ENCODE data around the gene SLC35F1.

The SLC35F1 gene

DNA sequence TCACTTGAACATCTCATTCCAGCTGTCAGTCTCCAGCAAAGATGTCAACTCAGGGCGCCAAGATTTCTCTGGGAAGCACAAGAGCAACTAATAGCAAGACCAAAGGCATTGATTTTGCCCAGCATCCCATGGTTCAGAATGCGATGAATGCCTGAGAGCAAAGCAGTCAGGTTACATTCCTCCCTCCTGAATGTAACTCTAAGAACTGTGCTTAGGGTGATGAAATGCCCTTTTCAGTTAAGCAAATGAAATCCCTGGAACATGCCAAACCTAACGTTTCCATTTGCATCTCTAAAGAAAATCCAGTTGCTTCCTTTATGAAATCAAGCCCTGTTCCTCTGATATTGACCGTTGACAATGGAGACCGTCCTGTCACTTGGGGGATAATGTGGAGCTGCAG, 417.1 kb downstream of the SLC35F1 start:
- Mint-ChIP-seq H3K27me3 (peaks cover 31% of the 10 kb centered on the region), H3K36me3 (ENCODE audit: insufficient read depth) (no peaks in the 10 kb centered on the region), H3K4me3 (no peak overlapping the region), H3K4me1 (no peaks in the 10 kb centered on the region), H3K27ac (ENCODE audit: low read depth) (no peak overlapping the region), H3K9me3 (no peaks in the 10 kb centered on the region)
- no peak for DNase-seq (ENCODE audit: low spot score in 2 of 2)
- no peak for ATAC-seq (replicated peaks; ENCODE audit: extremely low read depth, poor library complexity, severe bottlenecking)

- H3K9me3 Mint-ChIP-seq = no peaks in the 10 kb centered on the region
- H3K27ac Mint-ChIP-seq (ENCODE audit: low read depth) = no peak overlapping the region
- no peaks in the 10 kb centered on the region for H3K4me1 Mint-ChIP-seq
- H3K27me3 Mint-ChIP-seq = peaks cover 31% of the 10 kb centered on the region
- no peak overlapping the region for H3K4me3 Mint-ChIP-seq
- DNase-seq (ENCODE audit: low spot score in 2 of 2) (no peak), ATAC-seq (replicated peaks; ENCODE audit: extremely low read depth, poor library complexity, severe bottlenecking) (no peak)
- no peaks in the 10 kb centered on the region for H3K36me3 Mint-ChIP-seq (ENCODE audit: insufficient read depth)
Observed at GRCh38 chr6:118325220-118325860, 418.3 kb downstream of the SLC35F1 start.

GRCh38 chr6:118326712-118327111, 419.6 kb downstream of the SLC35F1 start:
- H3K36me3 Mint-ChIP-seq (ENCODE audit: insufficient read depth) = no peaks in the 10 kb centered on the region
- DNase-seq (ENCODE audit: low spot score in 2 of 2) = no peak
- no peaks in the 10 kb centered on the region for H3K4me1 Mint-ChIP-seq
- no peak overlapping the region for H3K4me3 Mint-ChIP-seq
- no peak for ATAC-seq (replicated peaks; ENCODE audit: extremely low read depth, poor library complexity, severe bottlenecking)
- H3K27ac Mint-ChIP-seq (ENCODE audit: low read depth) = no peak overlapping the region
- peaks cover 31% of the 10 kb centered on the region for H3K27me3 Mint-ChIP-seq
- H3K9me3 Mint-ChIP-seq = no peaks in the 10 kb centered on the region

GRCh38 chr6:118327237-118327636, 420.2 kb downstream of the SLC35F1 start:
- Mint-ChIP-seq H3K36me3 (ENCODE audit: insufficient read depth) (no peaks in the 10 kb centered on the region), H3K27ac (ENCODE audit: low read depth) (no peak overlapping the region), H3K9me3 (no peaks in the 10 kb centered on the region), H3K4me3 (no peak overlapping the region), H3K4me1 (no peaks in the 10 kb centered on the region), H3K27me3 (peaks cover 31% of the 10 kb centered on the region)
- DNase-seq (ENCODE audit: low spot score in 2 of 2) (no peak), ATAC-seq (replicated peaks; ENCODE audit: extremely low read depth, poor library complexity, severe bottlenecking) (no peak)

- DNase-seq (ENCODE audit: low spot score in 2 of 2) (no peak), ATAC-seq (replicated peaks; ENCODE audit: extremely low read depth, poor library complexity, severe bottlenecking) (no peak)
- Mint-ChIP-seq H3K36me3 (ENCODE audit: insufficient read depth) (no peaks in the 10 kb centered on the region), H3K9me3 (peaks cover 6% of the 10 kb centered on the region), H3K27me3 (no peaks in the 10 kb centered on the region), H3K4me3 (no peak overlapping the region), H3K27ac (ENCODE audit: low read depth) (no peak overlapping the region), H3K4me1 (no peaks in the 10 kb centered on the region)
Observed at GRCh38 chr6:118333772-118334171, 426.7 kb downstream of the SLC35F1 start.

DNA sequence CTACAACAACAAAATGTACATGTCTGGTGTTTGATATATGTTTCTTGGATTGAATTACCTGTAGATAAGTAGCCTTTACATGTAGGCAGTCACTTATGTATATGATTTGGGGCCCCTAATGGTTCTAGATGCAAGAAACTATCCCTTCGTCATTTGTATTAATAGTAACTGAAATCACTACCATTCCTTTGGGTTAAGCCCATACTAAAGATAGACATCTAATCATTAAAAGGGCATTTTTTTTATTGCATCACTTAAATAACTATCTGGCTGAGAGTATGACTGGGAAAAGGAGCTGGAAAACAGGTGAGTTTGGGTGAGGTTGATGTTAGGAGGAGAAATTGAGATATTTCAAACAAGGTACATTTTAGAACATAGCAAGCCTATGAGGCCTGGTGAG, 427.6 kb downstream of the SLC35F1 start:
- ATAC-seq (replicated peaks; ENCODE audit: extremely low read depth, poor library complexity, severe bottlenecking) (no peak), DNase-seq (ENCODE audit: low spot score in 2 of 2) (no peak)
- Mint-ChIP-seq H3K36me3 (ENCODE audit: insufficient read depth) (no peaks in the 10 kb centered on the region), H3K4me1 (no peaks in the 10 kb centered on the region), H3K27ac (ENCODE audit: low read depth) (no peak overlapping the region), H3K9me3 (peaks cover 6% of the 10 kb centered on the region), H3K4me3 (no peak overlapping the region), H3K27me3 (no peaks in the 10 kb centered on the region)

DNA sequence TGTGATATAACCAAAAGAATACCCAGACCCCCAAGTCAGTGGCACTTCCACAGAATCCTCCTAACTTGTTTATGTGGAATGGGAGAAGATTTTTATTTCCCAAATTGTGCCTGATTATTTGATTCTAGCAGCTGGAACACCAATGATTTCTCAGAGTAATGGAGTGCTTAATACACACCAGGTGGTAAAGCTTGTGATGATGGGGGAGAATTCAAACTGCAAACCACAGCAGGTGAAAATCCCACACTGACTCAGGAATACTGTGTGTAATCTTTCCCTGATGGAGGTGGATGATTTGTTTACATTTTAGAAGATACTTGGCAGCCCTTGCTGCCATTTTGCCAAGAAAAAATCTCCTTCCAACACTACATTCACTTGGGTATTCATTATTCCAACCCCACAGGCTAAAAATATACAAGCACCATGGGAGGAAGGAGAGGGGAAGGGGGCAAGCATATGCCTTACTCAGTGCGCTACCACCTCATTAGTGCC, 428.3 kb downstream of the SLC35F1 start:
- no peaks in the 10 kb centered on the region for H3K36me3 Mint-ChIP-seq (ENCODE audit: insufficient read depth)
- no peaks in the 10 kb centered on the region for H3K4me1 Mint-ChIP-seq
- no peak for DNase-seq (ENCODE audit: low spot score in 2 of 2)
- H3K27me3 Mint-ChIP-seq = no peaks in the 10 kb centered on the region
- H3K4me3 Mint-ChIP-seq = no peak overlapping the region
- H3K27ac Mint-ChIP-seq (ENCODE audit: low read depth) = no peak overlapping the region
- H3K9me3 Mint-ChIP-seq = peaks cover 6% of the 10 kb centered on the region
- ATAC-seq (replicated peaks; ENCODE audit: extremely low read depth, poor library complexity, severe bottlenecking) = no peak

- no peak overlapping the region for H3K27ac Mint-ChIP-seq (ENCODE audit: low read depth)
- H3K4me1 Mint-ChIP-seq = no peaks in the 10 kb centered on the region
- H3K27me3 Mint-ChIP-seq = peaks cover 6% of the 10 kb centered on the region
- DNase-seq (ENCODE audit: low spot score in 2 of 2) (no peak), ATAC-seq (replicated peaks; ENCODE audit: extremely low read depth, poor library complexity, severe bottlenecking) (no peak)
- H3K9me3 Mint-ChIP-seq = peaks cover 6% of the 10 kb centered on the region
- H3K4me3 Mint-ChIP-seq = no peak overlapping the region
- no peaks in the 10 kb centered on the region for H3K36me3 Mint-ChIP-seq (ENCODE audit: insufficient read depth)
Observed at GRCh38 chr6:118344014-118344670, 437.1 kb downstream of the SLC35F1 start.

- Mint-ChIP-seq H3K27ac (ENCODE audit: low read depth) (no peak overlapping the region), H3K9me3 (no peaks in the 10 kb centered on the region), H3K4me3 (no peak overlapping the region), H3K36me3 (ENCODE audit: insufficient read depth) (no peaks in the 10 kb centered on the region), H3K4me1 (no peaks in the 10 kb centered on the region), H3K27me3 (peaks cover 9% of the 10 kb centered on the region)
- no peak for DNase-seq (ENCODE audit: low spot score in 2 of 2)
- no peak for ATAC-seq (replicated peaks; ENCODE audit: extremely low read depth, poor library complexity, severe bottlenecking)
Observed at GRCh38 chr6:118350881-118351430, 443.9 kb downstream of the SLC35F1 start.

DNA sequence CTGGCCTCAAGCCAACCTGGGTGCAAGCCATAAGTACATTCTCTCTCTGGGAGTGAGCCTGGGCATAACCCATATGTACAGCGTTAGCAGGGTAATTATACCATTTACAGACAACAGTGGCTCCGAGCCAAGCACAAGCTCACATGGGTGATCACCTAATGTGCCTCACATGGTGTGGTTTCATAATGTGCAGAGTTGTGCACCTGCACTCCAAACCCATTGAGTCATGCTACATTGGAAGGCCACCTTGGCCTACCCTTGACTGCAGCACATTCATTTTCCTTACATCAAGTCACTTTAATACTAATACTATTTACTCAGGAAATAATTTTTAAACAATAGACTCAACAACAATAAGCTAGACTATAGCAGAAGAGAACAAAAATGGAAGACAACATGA, 446.5 kb downstream of the SLC35F1 start:
- Mint-ChIP-seq H3K27me3 (peaks cover 16% of the 10 kb centered on the region), H3K9me3 (no peaks in the 10 kb centered on the region), H3K4me1 (no peaks in the 10 kb centered on the region), H3K4me3 (no peak overlapping the region), H3K36me3 (ENCODE audit: insufficient read depth) (no peaks in the 10 kb centered on the region), H3K27ac (ENCODE audit: low read depth) (no peak overlapping the region)
- ATAC-seq (replicated peaks; ENCODE audit: extremely low read depth, poor library complexity, severe bottlenecking) = no peak
- DNase-seq (ENCODE audit: low spot score in 2 of 2) = no peak

DNA sequence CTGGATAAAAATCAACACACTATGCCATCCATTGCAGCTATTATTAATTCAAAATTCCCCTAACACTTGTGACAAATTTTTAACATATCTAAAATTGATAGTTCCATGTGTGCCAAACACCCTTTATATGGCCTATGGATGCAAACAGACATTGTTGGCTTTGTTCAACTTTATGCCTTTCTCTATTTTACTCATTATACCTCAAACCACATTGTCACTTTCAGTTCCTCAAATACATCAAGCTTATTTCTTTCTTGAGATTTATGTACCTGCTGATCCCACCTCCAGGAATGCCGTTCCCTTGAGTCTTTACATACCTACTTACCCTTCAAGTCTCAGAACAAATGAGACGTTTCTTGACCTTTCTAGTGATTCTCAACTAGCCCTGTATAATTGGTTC, 447.6 kb downstream of the SLC35F1 start:
- ATAC-seq (replicated peaks; ENCODE audit: extremely low read depth, poor library complexity, severe bottlenecking) = no peak
- no peaks in the 10 kb centered on the region for H3K36me3 Mint-ChIP-seq (ENCODE audit: insufficient read depth)
- H3K27me3 Mint-ChIP-seq = peaks cover 14% of the 10 kb centered on the region
- H3K27ac Mint-ChIP-seq (ENCODE audit: low read depth) = no peak overlapping the region
- H3K9me3 Mint-ChIP-seq = no peaks in the 10 kb centered on the region
- no peak for DNase-seq (ENCODE audit: low spot score in 2 of 2)
- H3K4me1 Mint-ChIP-seq = no peaks in the 10 kb centered on the region
- no peak overlapping the region for H3K4me3 Mint-ChIP-seq

GRCh38 chr6:118356054-118356453, 449.0 kb downstream of the SLC35F1 start:
- H3K36me3 Mint-ChIP-seq (ENCODE audit: insufficient read depth) = no peaks in the 10 kb centered on the region
- ATAC-seq (replicated peaks; ENCODE audit: extremely low read depth, poor library complexity, severe bottlenecking) (no peak), DNase-seq (ENCODE audit: low spot score in 2 of 2) (no peak)
- peaks cover 14% of the 10 kb centered on the region for H3K27me3 Mint-ChIP-seq
- no peak overlapping the region for H3K27ac Mint-ChIP-seq (ENCODE audit: low read depth)
- no peak overlapping the region for H3K4me3 Mint-ChIP-seq
- no peaks in the 10 kb centered on the region for H3K4me1 Mint-ChIP-seq
- H3K9me3 Mint-ChIP-seq = no peaks in the 10 kb centered on the region

DNA sequence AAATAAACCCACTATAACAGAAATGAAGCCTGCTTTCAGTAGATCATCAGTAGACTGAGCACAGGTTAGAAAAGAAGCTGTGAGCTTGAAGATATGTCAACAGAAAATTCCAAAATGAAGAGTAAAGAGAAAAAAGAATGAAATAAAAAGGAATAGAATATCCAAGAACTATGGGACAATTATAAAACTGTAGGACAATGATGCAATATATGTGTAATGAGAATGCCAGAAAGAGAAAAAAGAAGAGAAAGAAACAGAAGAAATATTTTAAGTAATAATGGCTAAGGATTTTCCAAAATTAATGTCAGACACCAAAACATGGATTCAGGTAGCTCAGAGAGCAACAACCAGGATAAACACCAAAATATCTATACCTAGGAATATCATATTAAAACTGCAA, 449.6 kb downstream of the SLC35F1 start:
- Mint-ChIP-seq H3K36me3 (ENCODE audit: insufficient read depth) (no peaks in the 10 kb centered on the region), H3K9me3 (no peaks in the 10 kb centered on the region), H3K27me3 (peaks cover 14% of the 10 kb centered on the region), H3K4me1 (no peaks in the 10 kb centered on the region), H3K4me3 (no peak overlapping the region), H3K27ac (ENCODE audit: low read depth) (no peak overlapping the region)
- no peak for ATAC-seq (replicated peaks; ENCODE audit: extremely low read depth, poor library complexity, severe bottlenecking)
- no peak for DNase-seq (ENCODE audit: low spot score in 2 of 2)
